HepG2 (cell line): Measurements from ENCODE around the gene ARG2. TPM values are rescaled to one million over a fixed set of nuclear protein-coding genes. Genes with fewer than 3 reads are reported as not detected.
A peak's percentile ranks its signal among the peaks of the same experiment; 100 is the strongest.

Source experiments
- EP300 ChIP-seq, 3 experiments: sonication (generic) in 1 of 3; formaldehyde crosslinking in 1 of 3; IDR thresholded peaks; 2 replicates each; pipeline versions ENCODE4 v1.5.1 to v1.6.1; 2011 to 2020; ENCODE audit warnings: low read depth in 2 of 3, low read length in 2 of 3, borderline replicate concordance in 1 of 3, improper control_type of control experiment in 1 of 3, mild to moderate bottlenecking in 1 of 3, missing genetic modification reagents in 1 of 3, moderate library complexity in 1 of 3
- ERF ChIP-seq: IDR thresholded peaks from 2 replicates; pipeline ENCODE4 v1.6.1; 2018; ENCODE audit warnings: missing biosample characterization, missing genetic modification reagents
- ETV5 ChIP-seq: IDR thresholded peaks from 2 replicates; pipeline ENCODE4 v1.6.1; 2018; ENCODE audit warnings: missing biosample characterization, missing genetic modification reagents, inconsistent platforms, borderline replicate concordance
- MED1 ChIP-seq: sonication (generic); formaldehyde crosslinking; IDR thresholded peaks from 2 replicates; pipeline ENCODE4 v1.4.0; 2020; ENCODE audit warnings: missing genetic modification reagents
- MIER3 ChIP-seq: IDR thresholded peaks from 2 replicates; pipeline ENCODE4 v1.6.1; 2016; ENCODE audit warnings: missing compliant biosample characterization, borderline replicate concordance
- NKX3-1 ChIP-seq: sonication (generic); formaldehyde crosslinking; IDR thresholded peaks from 2 replicates; pipeline ENCODE4 v1.5.0; 2020; ENCODE audit warnings: missing genetic modification reagents
- PRMT3 ChIP-seq: sonication (generic); formaldehyde crosslinking; IDR thresholded peaks from 2 replicates; pipeline ENCODE4 v1.8.1; 2022; ENCODE audit warnings: low read depth, mild to moderate bottlenecking, moderate library complexity, missing genetic modification reagents, borderline replicate concordance
- PRPF4 ChIP-seq: fragments of 200-400 bp; formaldehyde crosslinking; IDR thresholded peaks from 2 replicates; pipeline ENCODE4 v1.6.1; 2016; ENCODE audit warnings: low read length, low read depth; ENCODE audit not compliant: poor library complexity, severe bottlenecking
- SAP130 ChIP-seq: IDR thresholded peaks from 2 replicates; pipeline ENCODE4 v1.6.1; 2016; ENCODE audit warnings: low read depth
- SIN3A ChIP-seq: IDR thresholded peaks from 2 replicates; pipeline ENCODE4 v1.6.1; 2011; ENCODE audit warnings: low read depth, mild to moderate bottlenecking, control low read depth, low read length, borderline replicate concordance
- TFAP4 ChIP-seq: sonication (generic); IDR thresholded peaks from 2 replicates; pipeline ENCODE4 v1.6.1; 2016; ENCODE audit warnings: low read depth, borderline replicate concordance
- THAP11 ChIP-seq: IDR thresholded peaks from 2 replicates; pipeline ENCODE4 v1.6.1; 2016; ENCODE audit warnings: missing biosample characterization, missing genetic modification reagents
- ZFX ChIP-seq: sonication (generic); formaldehyde crosslinking; IDR thresholded peaks from 2 replicates; pipeline ENCODE4 v1.4.0; 2020; ENCODE audit warnings: mild to moderate bottlenecking, low read depth, missing genetic modification reagents, moderate library complexity
- ZSCAN30 ChIP-seq: sonication (generic); formaldehyde crosslinking; IDR thresholded peaks from 2 replicates; pipeline ENCODE4 v1.5.0; 2020; ENCODE audit warnings: mild to moderate bottlenecking, missing genetic modification reagents
- ZZZ3 ChIP-seq: sonication (generic); formaldehyde crosslinking; IDR thresholded peaks from 2 replicates; pipeline ENCODE4 v1.4.0; 2020; ENCODE audit warnings: missing genetic modification reagents, mild to moderate bottlenecking, borderline replicate concordance
- polyA plus RNA-seq, 8 experiments: library from polyadenylated mRNA; depleted of rRNA in 3 of 8; stranded (reverse) in 7 of 8; unstranded in 1 of 8; fragments of >200 nt; fragmentation: Illumina TruSeq in 4 of 8; extraction: Trizol in 4 of 8; gene quantifications; 2 replicates each; pipeline versions ENCODE4 v1.2.1 to v1.2.3, GENCODE V29; 2011 to 2016; ENCODE audit warnings: low read depth in 4 of 8, missing spikeins in 1 of 8, mixed read lengths in 1 of 8; ENCODE audit not compliant: insufficient read depth in 1 of 8
- total RNA-seq, 5 experiments: library from RNA; depleted of rRNA; stranded (reverse); fragments of >200 nt; fragmentation: Illumina TruSeq; extraction: Trizol; gene quantifications; 2 replicates each; pipeline ENCODE4 v1.2.3, GENCODE V29; 2016; ENCODE audit warnings: low read depth in 1 of 5

ARG2 gene
- total and polyA plus RNA-seq, 2 of the 13 experiments (the other 11 are each of a cell fraction or from before 2014, with no cell fraction given): 37.5 to 73.6 TPM

GRCh38 chr14:67622675-67623074 lies 3.0 kb downstream of the ARG2 start (continued):
- TF ChIP-seq PRPF4 (peak; percentile 79), ETV5 (peak; percentile 24; the same call in 1 of the 2 replicates), MED1 (peak; percentile 39; the same call in 1 of the 2 replicates), PRMT3 (CRISPR knock-in tag) (no peak), ZSCAN30 (CRISPR knock-in tag) (0 out of 2 replicates have a peak, but pooled peaks have one; percentile 42), EP300 (IDR thresholded peaks at IDR 0.05; ENCODE audit: low read depth in 2 of 2, low read length in 2 of 2) (peak in 1 of 2 experiments; percentile 61; a peak in 1 of 4 replicates), EP300 (CRISPR knock-in tag; IDR thresholded peaks at IDR 0.05; ENCODE audit: borderline replicate concordance) (no peak), SAP130 (peak; percentile 74; the same call in 1 of the 2 replicates), SIN3A (peak; percentile 80; the same call in 1 of the 2 replicates), ZFX (CRISPR knock-in tag) (no peak), MIER3 (CRISPR knock-in tag) (peak; percentile 32; the same call in 1 of the 2 replicates), THAP11 (0 out of 2 replicates have a peak, but pooled peaks have one; percentile 36), NKX3-1 (CRISPR knock-in tag) (peak; percentile 32; the same call in 1 of the 2 replicates), ZZZ3 (no peak), TFAP4 (peak; percentile 96), ERF (CRISPR knock-in tag) (peak; percentile 41; the same call in 1 of the 2 replicates)
